HepG2 (cell line): ENCODE results near the gene LSM14B. TPM values are rescaled to one million over a fixed set of nuclear protein-coding genes. Genes with fewer than 3 reads are reported as not detected.

ENCODE experiments used
- EEA1 ChIP-seq: sonication (generic); formaldehyde crosslinking; IDR thresholded peaks from 2 replicates; pipeline ENCODE4 v1.5.1; 2020; ENCODE audit warnings: mild to moderate bottlenecking, missing genetic modification reagents, borderline replicate concordance
- FOSL1 ChIP-seq: sonication (generic); formaldehyde crosslinking; IDR thresholded peaks from 2 replicates; pipeline ENCODE4 v1.9.0; 2021; ENCODE audit warnings: missing genetic modification reagents, borderline replicate concordance
- GATA4 ChIP-seq: sonication (generic); IDR thresholded peaks from 2 replicates; pipeline ENCODE4 v1.6.1; 2016; ENCODE audit warnings: antibody characterized with exemption, low read depth, borderline replicate concordance
- GPBP1L1 ChIP-seq: sonication (generic); formaldehyde crosslinking; IDR thresholded peaks from 2 replicates; pipeline ENCODE4 v1.5.0; 2020; ENCODE audit warnings: mild to moderate bottlenecking, missing genetic modification reagents
- HES4 ChIP-seq: sonication (generic); formaldehyde crosslinking; IDR thresholded peaks from 2 replicates; pipeline ENCODE4 v1.9.0; 2021; ENCODE audit warnings: mild to moderate bottlenecking, missing genetic modification reagents, borderline replicate concordance
- KDM3A ChIP-seq: IDR thresholded peaks from 2 replicates; pipeline ENCODE4 v1.6.1; 2018; ENCODE audit warnings: low read depth, missing compliant biosample characterization
- MED1 ChIP-seq: sonication (generic); formaldehyde crosslinking; IDR thresholded peaks from 2 replicates; pipeline ENCODE4 v1.4.0; 2020; ENCODE audit warnings: missing genetic modification reagents
- MTERF4 ChIP-seq: sonication (generic); formaldehyde crosslinking; IDR thresholded peaks from 2 replicates; pipeline ENCODE4 v1.8.0; 2023; ENCODE audit warnings: mild to moderate bottlenecking, missing genetic modification reagents
- NAIF1 ChIP-seq: sonication (generic); formaldehyde crosslinking; IDR thresholded peaks from 2 replicates; pipeline ENCODE4 v1.5.0; 2020; ENCODE audit warnings: mild to moderate bottlenecking, missing genetic modification reagents, borderline replicate concordance
- NFATC3 ChIP-seq: sonication (generic); formaldehyde crosslinking; IDR thresholded peaks from 2 replicates; pipeline ENCODE4 v1.5.1; 2020; ENCODE audit warnings: mild to moderate bottlenecking, missing genetic modification reagents
- NR2F2 ChIP-seq: IDR thresholded peaks from 2 replicates; pipeline ENCODE4 v1.6.1; 2012; ENCODE audit warnings: low read depth, inconsistent platforms, borderline replicate concordance
- PHB2 ChIP-seq: fragments of 450-650 bp; IDR thresholded peaks from 2 replicates; pipeline ENCODE4 v1.6.1; 2018; ENCODE audit not compliant: partially characterized antibody
- REXO4 ChIP-seq: sonication (generic); formaldehyde crosslinking; IDR thresholded peaks from 2 replicates; pipeline ENCODE4 v1.8.0; 2022; ENCODE audit warnings: missing genetic modification reagents, mild to moderate bottlenecking, borderline replicate concordance
- SAP130 ChIP-seq: IDR thresholded peaks from 2 replicates; pipeline ENCODE4 v1.6.1; 2016; ENCODE audit warnings: low read depth
- SCMH1 ChIP-seq: sonication (generic); formaldehyde crosslinking; IDR thresholded peaks from 2 replicates; pipeline ENCODE4 v1.9.0; 2021; ENCODE audit warnings: missing genetic modification reagents, mild to moderate bottlenecking, borderline replicate concordance
- TRIM22 ChIP-seq: fragments of 450-650 bp; IDR thresholded peaks from 2 replicates; pipeline ENCODE4 v1.6.1; 2017
- ZNF446 ChIP-seq: sonication (generic); formaldehyde crosslinking; IDR thresholded peaks from 2 replicates; pipeline ENCODE4 v1.5.0; 2020; ENCODE audit warnings: mild to moderate bottlenecking, missing genetic modification reagents
- ZNF530 ChIP-seq: sonication (generic); formaldehyde crosslinking; IDR thresholded peaks from 2 replicates; pipeline ENCODE4 v1.5.0; 2020; ENCODE audit warnings: low read depth, mild to moderate bottlenecking, missing genetic modification reagents
- ZNF562 ChIP-seq: sonication (generic); formaldehyde crosslinking; IDR thresholded peaks from 2 replicates; pipeline ENCODE4 v1.8.0; 2022; ENCODE audit warnings: missing genetic modification reagents, borderline replicate concordance
- ZNF598 ChIP-seq: sonication (generic); formaldehyde crosslinking; IDR thresholded peaks from 2 replicates; pipeline ENCODE4 v1.5.1; 2020; ENCODE audit warnings: mild to moderate bottlenecking, missing genetic modification reagents, borderline replicate concordance
- ZNF713 ChIP-seq: sonication (generic); formaldehyde crosslinking; IDR thresholded peaks from 2 replicates; pipeline ENCODE4 v1.4.0; 2020; ENCODE audit warnings: mild to moderate bottlenecking, missing genetic modification reagents
- ZNF782 ChIP-seq: sonication (generic); formaldehyde crosslinking; IDR thresholded peaks from 2 replicates; pipeline ENCODE4 v1.4.0; 2020; ENCODE audit warnings: missing genetic modification reagents, mild to moderate bottlenecking, borderline replicate concordance
- polyA plus RNA-seq, 8 experiments: library from polyadenylated mRNA; depleted of rRNA in 3 of 8; stranded (reverse) in 7 of 8; unstranded in 1 of 8; fragments of >200 nt; fragmentation: Illumina TruSeq in 4 of 8; extraction: Trizol in 4 of 8; gene quantifications; 2 replicates each; pipeline versions ENCODE4 v1.2.1 to v1.2.3, GENCODE V29; 2011 to 2016; ENCODE audit warnings: low read depth in 4 of 8, missing spikeins in 1 of 8, mixed read lengths in 1 of 8; ENCODE audit not compliant: insufficient read depth in 1 of 8
- total RNA-seq, 5 experiments: library from RNA; depleted of rRNA; stranded (reverse); fragments of >200 nt; fragmentation: Illumina TruSeq; extraction: Trizol; gene quantifications; 2 replicates each; pipeline ENCODE4 v1.2.3, GENCODE V29; 2016; ENCODE audit warnings: low read depth in 1 of 5
- TF ChIP-seq, protein P1 (sequence below): sonication (generic); formaldehyde crosslinking; IDR thresholded peaks from 2 replicates; pipeline ENCODE4 v1.4.0; 2020; ENCODE audit warnings: missing genetic modification reagents
- TF ChIP-seq, protein P2 (sequence below): sonication (generic); formaldehyde crosslinking; conservative IDR thresholded peaks from 2 replicates; pipeline ENCODE4 v1.8.1; 2023; ENCODE audit warnings: missing genetic modification reagents

The LSM14B gene
- total and polyA plus RNA-seq, 2 of the 13 experiments (the other 11 are each of a cell fraction or from before 2014, with no cell fraction given), result 43.3 to 79.2 TPM

DNA sequence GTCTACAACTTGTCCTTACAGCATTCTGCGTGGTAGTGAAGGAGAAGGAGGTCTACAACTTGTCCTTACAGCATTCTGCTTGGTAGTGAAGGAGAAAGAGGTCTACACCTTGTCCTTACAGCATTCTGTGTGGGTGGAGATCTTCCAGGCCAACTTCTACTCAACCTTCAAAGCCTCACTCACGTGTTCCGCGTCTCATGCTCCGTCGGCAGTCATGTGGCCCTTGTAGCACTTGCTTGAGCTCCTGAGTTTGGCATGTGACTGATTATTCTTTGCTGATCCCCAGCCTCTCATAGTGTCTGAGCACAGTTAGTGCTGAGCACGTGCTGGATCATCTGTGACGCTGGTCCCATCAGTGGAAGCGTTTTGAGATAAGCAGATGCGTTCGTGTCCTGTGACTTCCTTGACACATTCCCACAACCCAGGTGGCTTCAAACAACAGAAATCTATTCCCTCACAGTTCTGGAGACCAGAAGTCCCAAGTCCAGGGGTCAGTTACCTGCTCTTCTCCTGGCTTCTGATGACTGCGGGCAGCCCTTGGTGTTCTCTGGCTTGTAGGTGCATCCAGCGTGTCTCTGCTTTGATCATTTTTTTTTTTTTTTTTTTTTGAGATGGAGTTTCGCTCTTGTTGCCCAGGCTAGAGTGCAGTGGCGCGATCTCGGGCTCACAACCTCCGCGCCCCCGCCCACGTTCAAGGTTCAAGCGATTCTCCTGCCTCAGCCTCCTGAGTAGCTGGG, 23.9 kb downstream of the LSM14B start (continued):
- TF ChIP-seq REXO4, result peak; percentile 85; the same call in 1 of the 2 replicates
- TF ChIP-seq TRIM22, result no peak
- TF ChIP-seq ZNF782 (CRISPR knock-in tag), result no peak
- no peak for TF ChIP-seq ZNF446 (CRISPR knock-in tag)
- no peak for TF ChIP-seq ZNF530 (CRISPR knock-in tag)
- TF ChIP-seq, protein P1, sequence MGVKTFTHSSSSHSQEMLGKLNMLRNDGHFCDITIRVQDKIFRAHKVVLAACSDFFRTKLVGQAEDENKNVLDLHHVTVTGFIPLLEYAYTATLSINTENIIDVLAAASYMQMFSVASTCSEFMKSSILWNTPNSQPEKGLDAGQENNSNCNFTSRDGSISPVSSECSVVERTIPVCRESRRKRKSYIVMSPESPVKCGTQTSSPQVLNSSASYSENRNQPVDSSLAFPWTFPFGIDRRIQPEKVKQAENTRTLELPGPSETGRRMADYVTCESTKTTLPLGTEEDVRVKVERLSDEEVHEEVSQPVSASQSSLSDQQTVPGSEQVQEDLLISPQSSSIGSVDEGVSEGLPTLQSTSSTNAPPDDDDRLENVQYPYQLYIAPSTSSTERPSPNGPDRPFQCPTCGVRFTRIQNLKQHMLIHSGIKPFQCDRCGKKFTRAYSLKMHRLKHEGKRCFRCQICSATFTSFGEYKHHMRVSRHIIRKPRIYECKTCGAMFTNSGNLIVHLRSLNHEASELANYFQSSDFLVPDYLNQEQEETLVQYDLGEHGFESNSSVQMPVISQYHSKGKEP, result no peak; the same call in 1 of the 2 replicates
- TF ChIP-seq GPBP1L1, result no peak
- TF ChIP-seq ZNF598 (CRISPR knock-in tag), result peak; percentile 88; the same call in 1 of the 2 replicates
- TF ChIP-seq PHB2, result no peak
- no peak for TF ChIP-seq KDM3A (CRISPR knock-in tag)
- peak; percentile 67 for TF ChIP-seq HES4
- TF ChIP-seq FOSL1, result no peak
- no peak for TF ChIP-seq ZNF562 (CRISPR knock-in tag)
- no peak for TF ChIP-seq SCMH1 (CRISPR knock-in tag)
- TF ChIP-seq MTERF4, result no peak; the same call in 1 of the 2 replicates
- peak; percentile 85 for TF ChIP-seq SAP130 (CRISPR knock-in tag)
- 0 out of 2 replicates have a peak, but pooled peaks have one; percentile 45 for TF ChIP-seq GATA4
- TF ChIP-seq NAIF1, result no peak
- TF ChIP-seq NR2F2, result peak; percentile 39; the same call in 1 of the 2 replicates
- TF ChIP-seq ZNF713 (CRISPR knock-in tag), result no peak
- no peak for TF ChIP-seq NFATC3 (CRISPR knock-in tag)
- TF ChIP-seq MED1 (CRISPR knock-in tag), result peak; percentile 44
- TF ChIP-seq EEA1 (CRISPR knock-in tag), result no peak
- TF ChIP-seq, protein P2, sequence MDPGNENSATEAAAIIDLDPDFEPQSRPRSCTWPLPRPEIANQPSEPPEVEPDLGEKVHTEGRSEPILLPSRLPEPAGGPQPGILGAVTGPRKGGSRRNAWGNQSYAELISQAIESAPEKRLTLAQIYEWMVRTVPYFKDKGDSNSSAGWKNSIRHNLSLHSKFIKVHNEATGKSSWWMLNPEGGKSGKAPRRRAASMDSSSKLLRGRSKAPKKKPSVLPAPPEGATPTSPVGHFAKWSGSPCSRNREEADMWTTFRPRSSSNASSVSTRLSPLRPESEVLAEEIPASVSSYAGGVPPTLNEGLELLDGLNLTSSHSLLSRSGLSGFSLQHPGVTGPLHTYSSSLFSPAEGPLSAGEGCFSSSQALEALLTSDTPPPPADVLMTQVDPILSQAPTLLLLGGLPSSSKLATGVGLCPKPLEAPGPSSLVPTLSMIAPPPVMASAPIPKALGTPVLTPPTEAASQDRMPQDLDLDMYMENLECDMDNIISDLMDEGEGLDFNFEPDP, result no peak
